HG03354 (cell line): ENCODE results near the gene CHEK2.
"Not testable (repeated sequence)": the region's sequence is repeated elsewhere in the genome, so short reads cannot be mapped to it uniquely, and the experiment has no call there.

Experiments
- ATAC-seq: cut with Tn5 transposase; IDR thresholded peaks from one replicate; pipeline ENCODE4 v1.9.1; 2021; ENCODE audit warnings: mild to moderate bottlenecking; ENCODE audit not compliant: unreplicated experiment, poor library complexity, severe bottlenecking

The CHEK2 gene

DNA sequence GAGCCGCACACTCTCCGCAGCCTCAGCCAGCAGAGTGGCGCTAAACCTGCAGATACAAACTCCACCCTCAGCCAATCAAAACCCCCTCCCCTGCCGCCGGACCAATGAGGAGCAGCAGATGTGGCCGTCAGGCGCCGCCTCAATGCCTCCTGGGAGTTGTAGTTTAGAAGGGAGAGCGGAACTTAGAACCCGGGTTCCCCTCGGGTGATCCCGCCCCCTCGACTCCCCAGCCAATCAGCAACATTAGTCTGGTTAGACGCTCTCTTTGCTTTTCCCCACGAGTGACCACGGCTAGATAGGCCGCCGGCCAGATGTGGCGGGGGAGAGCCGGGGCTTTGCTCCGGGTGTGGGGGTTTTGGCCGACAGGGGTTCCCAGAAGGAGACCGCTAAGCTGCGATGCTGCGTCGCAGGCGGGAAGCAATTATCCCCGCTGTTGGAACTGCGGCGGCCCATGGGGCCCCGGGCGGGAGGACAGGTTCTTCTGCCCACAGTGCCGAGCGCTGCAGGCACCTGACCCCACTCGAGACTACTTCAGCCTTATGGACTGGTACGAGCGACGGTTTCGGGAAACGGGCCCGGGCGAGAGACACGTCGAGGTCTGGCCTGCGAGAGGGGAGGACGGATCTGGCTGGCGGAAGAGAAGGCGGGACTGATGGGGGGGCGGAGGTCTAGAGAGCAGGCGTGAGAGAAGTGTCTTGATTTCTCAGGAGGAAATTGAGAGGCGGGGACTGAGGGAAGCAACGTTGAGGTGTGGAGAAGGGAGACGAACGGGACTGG is at the start of gene CHEK2, which contains the start of gene HSCB:
CHEK2 (minus strand) TSS at position 36 of the 777 bp plus-strand sequence. CDS start 7,099 bp downstream, outside the sequence.
HSCB (plus strand) TSS at position 255 of the 777 bp plus-strand sequence; CDS start at position 312, 57 bp downstream.
- ATAC-seq, result peak; percentile 94

DNA sequence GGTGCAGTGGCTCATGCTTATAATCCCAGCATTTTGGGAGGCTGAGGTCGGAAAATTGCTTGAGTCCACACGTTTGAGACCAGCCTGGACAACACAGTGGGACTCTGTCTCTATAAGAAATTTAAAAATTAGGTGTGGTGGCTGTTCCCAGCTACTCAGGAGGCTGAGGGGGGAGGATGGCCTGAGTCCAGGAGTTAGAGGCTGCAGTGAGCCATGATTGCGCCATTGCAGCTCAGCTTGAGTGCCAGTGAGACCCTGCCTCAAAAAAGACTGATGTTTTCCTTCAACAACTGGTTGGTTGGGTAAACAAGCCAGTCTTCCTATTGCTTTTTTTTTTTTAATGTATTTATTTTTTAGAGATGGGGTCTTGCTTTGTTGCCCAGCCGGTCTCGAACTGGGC is 49.5 kb upstream of the CHEK2 start:
- ATAC-seq, result no peak

DNA sequence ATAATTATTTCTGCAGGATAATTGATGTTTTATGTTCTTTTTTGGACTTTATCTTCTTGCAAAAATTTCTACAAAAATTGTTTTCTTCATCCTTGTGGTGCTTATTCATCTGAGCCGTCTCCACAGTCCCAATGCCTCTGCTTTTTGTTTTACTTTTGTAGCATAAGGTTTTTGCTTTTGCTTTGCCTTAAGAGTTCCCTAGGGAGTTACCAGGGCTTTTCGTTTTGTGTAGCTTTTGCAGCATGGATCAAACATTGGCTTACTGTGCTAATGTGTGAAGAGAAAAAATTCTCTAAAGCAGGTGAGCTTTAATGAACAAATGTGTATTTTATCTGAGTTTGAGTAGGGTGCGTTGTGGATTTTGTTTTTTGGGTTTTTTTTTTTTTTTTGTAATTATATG is 47.0 kb upstream of the CHEK2 start:
- ATAC-seq, result no peak

DNA sequence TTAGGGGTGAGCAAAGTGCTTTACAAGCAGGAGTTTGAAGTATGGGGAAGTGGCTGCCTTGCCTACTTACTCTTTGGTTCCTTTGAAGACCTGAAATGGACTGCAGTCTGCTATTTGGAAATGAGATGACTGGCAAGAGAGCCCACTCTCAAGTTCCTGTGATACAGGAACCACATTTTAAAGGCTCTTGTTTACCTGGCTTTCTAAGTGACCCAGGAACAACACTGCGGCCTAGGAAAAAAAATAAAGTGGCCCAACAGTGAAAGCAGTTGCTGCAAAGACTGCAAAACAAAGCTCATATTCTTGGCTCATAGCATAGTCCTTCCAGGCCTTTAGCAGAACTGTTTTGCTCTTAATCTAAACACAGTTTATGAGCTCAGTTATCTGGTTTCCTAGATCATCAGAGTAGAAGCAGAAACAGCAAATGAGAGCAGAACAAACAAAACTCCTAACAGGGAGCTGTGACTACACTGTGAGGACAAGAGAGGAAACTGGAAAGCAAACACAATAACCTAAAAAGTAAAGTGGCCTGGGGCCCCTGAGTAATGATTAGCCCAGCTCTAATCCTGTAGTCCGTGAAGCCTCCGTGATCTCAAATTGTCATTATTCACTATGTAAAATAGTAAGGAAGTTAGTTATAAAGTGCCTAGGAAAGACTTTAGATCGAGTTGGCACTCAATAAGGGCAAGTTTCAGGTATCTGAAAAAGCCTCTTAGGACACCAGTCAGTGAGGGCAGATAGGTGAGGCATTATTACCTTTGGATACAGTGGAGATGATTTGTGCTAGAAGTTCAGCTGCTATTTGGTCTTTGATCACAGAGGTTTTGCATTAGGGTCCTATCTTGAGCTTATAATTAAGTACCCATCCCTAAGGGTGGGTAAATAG is 42.4 kb upstream of the CHEK2 start:
- ATAC-seq, result no peak

DNA sequence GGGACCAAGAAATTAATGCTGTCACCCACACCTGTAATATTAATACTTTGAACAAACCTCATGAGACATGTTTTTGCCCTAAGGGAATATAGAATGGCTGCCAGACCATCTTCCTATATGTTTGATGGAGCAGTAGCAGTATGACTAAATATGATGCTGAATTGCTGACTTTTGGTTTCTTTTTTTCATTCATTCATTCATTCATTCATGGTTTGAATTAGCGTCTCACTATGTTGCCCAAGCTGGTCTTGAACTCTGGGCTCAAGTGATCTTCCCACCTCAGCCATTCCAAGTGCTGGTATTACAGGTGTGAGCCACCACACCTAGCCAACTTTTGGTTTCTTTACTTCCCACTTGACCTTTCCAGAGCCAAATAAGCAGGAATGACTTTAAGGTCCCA is 38.7 kb upstream of the CHEK2 start:
- ATAC-seq, result no peak

DNA sequence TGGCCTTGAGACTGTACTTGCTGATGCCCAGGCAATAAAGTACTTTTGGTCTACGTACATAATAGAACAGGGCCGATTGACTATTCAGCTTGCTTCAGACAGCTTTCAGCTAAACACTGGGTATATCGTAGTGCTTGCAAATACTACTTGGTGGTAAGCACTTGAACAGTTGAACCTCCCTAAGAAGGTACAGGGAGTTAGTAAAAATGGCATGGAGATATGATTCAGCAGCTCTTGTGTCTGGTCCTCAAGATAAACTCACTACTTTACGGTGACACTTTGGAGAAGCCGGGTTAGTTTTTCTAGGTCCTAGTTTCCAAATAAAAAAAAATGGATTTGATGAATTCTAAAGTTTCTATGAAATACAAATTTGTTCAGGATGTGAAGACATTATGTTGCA is 38.2 kb upstream of the CHEK2 start:
- ATAC-seq, result no peak

DNA sequence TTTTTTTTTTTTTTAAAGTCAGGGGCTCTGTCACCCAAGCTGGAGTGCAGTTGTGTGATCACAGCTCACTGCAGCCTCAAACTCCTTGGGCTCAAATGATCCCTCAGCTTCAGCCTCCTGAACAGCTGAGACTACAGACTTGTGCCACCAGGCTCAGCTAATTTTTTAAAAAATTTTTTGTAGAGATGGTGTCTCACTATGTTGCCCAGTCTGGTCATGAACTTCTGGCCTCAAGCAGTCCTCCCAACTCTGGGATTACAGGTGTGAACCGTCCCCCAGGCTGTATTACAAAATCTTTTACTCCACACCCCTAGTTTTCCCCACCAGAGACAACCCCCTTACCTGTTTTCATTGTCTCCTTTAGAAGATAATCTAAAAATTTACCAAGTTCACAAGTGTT is 32.8 kb upstream of the CHEK2 start:
- no peak for ATAC-seq

DNA sequence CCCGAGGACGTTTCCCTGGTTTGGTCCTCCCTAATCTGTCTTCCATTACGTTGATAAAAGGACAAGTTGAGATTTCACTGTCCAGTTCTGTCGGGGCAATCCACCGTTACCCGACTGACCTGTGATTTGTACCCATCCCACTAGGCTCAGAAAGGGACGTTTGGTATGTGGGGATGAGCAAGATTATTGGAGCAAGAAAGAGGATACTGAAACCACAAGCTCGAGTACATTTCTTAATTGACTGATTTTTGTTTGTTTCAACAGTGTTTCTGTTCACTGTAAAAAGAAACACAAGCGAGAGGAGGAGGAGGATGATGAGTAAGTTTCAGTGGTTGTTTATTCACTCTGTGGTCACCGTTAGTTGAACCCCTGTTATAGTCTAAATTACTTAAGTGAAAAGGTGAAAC is 31.8 kb upstream of the CHEK2 start:
- ATAC-seq, result peak; percentile 32

DNA sequence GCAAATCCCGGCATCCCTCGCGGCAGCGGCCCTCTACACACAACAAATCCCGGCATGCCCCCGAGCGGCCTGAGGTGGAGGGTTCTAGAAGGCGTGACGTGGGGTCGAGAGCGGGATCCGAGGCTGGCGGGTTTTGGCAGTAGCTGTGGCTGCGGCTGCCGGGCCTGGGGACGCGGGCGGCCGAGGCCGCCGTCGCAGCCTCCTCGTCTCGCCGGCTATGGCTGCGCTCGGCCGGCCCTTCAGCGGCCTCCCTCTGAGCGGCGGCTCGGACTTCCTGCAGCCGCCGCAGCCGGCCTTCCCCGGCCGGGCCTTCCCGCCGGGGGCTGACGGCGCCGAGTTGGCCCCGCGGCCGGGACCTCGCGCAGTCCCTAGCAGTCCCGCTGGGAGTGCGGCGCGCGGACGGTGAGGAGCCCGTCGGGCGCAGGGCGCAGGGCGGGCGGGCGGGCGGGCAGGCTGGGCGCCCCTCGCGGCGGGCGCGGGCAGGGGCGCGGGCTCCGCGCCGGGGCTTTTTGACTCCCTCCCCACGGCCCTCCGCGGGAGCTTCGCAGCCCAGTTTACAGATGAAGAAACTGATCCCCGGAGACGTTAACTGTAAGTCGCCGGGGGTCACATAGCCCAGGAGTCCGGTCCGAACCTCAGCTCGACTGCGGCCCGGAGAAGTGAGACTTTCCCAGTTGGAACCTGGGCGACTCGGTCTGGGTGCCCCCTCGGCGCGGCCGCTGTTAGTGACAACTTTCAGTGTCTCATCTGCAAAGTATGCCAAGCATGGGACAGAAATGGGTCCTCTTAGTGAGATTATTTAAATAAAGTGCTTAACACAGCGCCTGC is 31.2 kb upstream of the CHEK2 start, which contains the start of gene CCDC117:
CCDC117 (plus strand) TSS at position 63 of the 828 bp plus-strand sequence; CDS start at position 218, 155 bp downstream.
- peak; percentile 88 for ATAC-seq

DNA sequence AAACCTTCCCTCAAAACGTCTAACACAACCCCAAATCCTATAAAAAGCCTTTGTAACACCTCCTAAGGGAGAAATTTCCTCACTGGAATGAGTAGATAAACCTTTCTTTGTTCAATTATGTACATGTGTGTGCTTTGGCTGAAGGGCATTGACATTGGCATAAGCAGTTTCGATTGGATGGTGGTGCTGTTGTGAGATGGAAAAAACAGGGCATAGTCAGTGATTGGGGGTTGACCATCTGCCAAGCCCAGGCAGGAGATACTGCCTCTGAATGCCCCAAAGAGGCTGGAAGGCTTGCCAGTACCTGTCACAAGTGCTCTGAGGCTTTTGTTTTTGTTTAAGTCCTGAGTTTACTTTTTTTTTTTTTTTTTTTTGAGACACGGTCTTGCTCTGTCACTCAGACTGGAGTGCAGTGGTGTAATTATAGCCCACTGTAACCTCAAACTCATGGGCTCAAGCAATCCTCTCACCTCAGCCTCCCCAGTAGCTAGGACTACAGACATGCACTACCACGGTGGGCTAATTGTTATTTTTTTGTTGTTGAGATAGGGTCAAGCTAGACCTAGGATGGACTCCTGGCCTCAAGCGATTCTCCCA is 29.7 kb upstream of the CHEK2 start:
- no peak for ATAC-seq

DNA sequence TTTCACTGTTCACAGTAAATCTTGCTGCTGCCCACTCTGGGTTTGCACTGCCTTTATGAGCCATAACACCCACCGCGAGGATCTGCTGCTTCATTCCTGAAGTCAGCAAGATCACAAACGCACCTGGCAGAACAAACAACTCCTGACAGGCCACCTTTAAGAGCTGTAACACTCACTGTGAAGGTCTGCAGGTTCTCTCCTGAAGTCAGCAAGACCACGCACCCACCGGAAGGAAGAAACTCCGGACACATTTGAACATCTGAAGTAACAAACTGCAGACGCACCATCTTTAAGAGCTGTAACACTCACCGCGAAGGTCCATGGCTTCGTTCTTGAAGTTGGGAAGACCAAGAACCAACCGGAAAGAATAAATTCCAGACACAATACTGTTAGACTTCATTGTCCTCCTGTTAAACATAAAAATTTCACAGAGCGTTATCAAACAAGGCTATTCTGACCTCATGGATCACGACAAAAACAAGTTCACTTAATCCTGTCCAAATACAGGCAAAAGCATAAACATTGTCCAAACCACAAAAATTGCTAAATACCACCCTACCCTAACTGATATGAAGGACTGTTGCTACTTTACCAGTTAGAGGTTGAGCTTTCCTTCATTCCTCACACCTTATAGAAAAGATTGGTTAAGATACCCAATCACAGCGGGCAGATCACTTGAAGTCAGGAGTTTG is 27.9 kb upstream of the CHEK2 start:
- no peak for ATAC-seq

DNA sequence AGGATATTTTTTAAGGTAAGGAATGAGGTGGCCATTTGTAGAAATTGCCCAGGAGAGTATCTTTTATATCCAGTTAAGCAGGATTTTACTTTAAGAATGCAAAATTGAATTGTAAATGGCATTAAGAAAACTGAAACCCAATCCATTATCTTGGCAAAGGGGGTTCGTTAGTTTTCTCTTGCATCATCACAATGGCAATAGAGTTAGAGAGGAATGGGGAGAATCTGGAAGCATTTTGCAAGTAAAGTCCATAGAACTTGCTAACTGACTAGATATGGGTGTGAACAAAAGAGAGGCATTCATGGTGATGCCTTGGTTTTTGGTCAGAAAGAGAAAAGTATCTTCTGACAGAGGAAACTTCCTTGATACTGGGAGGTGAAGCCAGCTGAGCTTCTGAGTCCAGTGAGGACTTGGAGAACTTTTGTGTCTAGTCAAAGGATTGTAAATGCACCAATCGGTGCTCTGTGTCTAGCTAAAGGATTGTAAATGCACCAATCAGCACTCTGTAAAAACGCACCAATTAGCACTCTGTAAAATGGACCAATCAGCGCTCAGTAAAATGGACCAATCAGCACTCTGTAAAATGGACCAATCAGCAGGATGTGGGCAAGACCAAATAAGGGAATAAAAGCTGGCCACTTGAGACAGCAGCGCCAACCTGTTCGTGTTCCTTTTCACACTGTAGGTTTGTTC is 27.2 kb upstream of the CHEK2 start:
- no peak for ATAC-seq

DNA sequence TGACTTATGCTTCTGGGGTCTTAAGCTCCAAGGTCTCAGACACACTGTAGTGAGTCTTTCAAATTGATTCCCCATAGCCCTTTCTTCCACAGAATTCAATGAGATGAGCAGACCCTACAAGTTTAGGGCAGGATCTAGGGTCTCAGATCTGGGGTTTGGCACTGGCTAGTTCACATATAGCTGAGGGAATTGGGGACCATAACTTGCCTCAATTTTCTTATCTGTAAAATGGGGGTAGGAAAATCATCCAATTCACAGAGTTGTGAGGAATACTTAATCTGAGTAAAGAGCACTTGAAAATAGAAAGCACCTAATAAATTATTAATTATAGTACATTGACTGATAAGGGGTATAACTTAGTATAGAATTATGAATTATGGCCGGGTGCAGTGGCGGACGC is 25.0 kb upstream of the CHEK2 start:
- ATAC-seq, result no peak

DNA sequence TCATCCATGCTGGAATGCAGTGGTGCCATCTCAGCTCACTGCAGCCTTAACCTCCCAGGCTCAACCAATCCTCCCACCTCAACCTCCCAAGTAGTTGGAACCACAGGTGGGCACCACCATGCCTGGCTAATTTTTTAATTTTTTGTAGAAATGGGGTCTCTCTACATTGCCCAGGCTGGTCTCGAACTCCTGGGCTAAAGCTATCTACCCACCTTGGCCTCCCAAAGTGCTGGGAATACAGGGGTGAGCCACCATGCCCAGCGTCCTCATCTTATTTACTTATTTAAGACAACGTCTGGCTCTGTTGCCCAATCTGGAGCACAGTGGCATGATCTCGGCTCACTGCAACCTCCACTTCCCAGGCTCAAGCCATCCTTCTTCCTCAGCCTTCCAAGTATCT is 20.4 kb upstream of the CHEK2 start:
- ATAC-seq, result not testable (repeated sequence)

DNA sequence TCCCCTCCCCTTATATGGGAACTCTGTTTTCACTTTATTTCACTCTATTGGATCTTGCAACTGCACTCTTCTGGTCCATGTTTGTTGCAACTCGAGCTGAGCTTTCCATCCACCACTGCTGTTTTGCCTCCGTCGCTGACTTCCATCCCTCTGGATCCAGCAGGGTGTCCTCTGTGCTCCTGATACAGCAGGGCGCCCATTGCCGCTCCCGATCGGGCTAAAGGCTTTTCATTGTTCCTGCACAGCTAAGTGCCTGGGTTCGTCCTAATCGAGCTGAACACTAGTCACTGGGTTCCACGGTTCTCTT is 19.8 kb upstream of the CHEK2 start:
- ATAC-seq, result no peak

DNA sequence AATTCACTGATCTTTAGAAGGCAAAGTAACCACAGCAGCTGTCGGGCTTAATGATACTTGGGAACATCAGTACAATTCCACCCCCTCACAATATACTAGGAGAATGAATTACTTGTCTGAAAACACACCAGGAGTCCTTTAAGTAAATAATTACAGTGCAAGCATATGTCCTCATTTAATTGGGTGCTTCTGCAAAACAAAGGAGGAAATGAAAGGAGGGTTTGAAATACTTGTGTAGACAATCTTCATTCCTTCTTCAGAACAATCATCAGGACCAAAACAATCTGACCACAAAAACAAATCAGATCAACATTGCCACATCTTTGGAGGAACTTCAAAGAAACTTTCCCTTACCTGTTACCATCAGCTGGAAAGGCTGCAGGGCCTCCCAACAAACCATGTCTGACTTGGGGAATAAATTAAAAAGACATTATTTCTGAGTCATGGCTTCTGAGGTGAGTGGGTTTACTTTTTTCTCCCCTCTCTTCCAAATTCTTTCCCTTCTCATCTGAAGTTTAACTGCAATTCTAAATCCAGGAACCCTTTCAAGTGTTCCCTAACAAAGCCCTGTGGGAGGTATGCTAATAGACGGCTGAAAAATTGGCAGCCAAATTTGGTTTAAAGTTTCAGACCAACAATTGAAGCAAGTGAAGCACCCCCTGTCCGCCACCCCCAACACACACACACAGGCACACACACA is 18.4 kb upstream of the CHEK2 start:
- ATAC-seq, result no peak

DNA sequence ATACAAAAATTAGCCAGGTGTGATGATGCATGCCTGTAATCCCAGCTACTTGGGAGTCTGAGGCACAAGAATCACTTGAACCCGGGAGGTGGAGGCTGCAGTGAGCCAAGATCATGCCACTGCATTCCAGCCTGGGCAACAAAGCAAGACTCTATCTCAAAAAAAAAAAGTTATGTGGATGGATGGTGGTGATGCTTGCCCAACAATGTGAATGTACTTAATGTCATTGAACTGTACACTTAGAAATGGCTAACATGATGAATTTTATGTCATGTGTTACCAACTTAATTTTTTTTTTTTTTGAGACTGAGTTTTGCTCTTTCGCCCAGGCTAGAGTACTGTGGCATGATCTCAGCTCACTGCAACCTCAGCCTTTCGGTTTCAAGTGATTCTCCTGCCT is 12.9 kb upstream of the CHEK2 start:
- not testable (repeated sequence) for ATAC-seq

DNA sequence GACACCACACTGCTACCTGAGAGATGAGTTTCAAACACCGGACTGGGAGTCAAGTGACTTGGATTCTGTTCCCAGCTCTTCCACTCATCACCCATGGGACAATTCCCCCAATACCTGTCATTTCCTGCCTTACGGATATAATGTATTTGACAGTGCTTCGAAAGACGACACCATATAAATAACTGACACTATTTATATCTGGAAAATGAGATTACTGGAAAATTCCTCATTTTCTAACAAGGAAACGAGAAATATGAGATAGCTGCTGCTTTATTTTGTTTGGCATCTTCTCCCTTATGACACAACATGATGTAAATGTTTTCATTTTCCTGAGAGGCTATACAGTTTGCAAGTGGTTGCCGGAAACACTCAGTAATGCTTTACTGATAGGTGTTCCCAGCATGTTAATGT is 8.9 kb upstream of the CHEK2 start:
- ATAC-seq, result no peak
